SK-N-SH (cell line): ENCODE data around the gene PFKL. TPM values are rescaled to one million over a fixed set of nuclear protein-coding genes. Genes with fewer than 3 reads are reported as not detected.

Experiments used
- CTCF ChIA-PET: fragments of 300-600, 350-600 bp; formaldehyde crosslinking; extraction: SDS; loops from one replicate; lab custom pipeline; 2021; lab: Yijun Ruan, JAX
- POLR2A ChIA-PET: fragments of 350-600 bp; sonication (Branson Sonifier 250); formaldehyde crosslinking; extraction: SDS; loops from one replicate; lab custom pipeline; 2020; ENCODE audit warnings: antibody characterized with exemption, inconsistent platforms; lab: Yijun Ruan, JAX
- DNase-seq: peaks from one replicate; pipeline ENCODE4 v3.0.0; 2012
- H2AFZ ChIP-seq: fragments of 200-600 bp; sonication (generic); 2 replicates; pipeline ENCODE4 v1.8.1; 2016; ENCODE audit warnings: antibody characterized with exemption, mild to moderate bottlenecking, low read depth
- H3F3A ChIP-seq: fragments of 200-600 bp; sonication (generic); replicated peaks from 2 replicates; pipeline ENCODE3; 2016; ENCODE audit warnings: antibody characterized with exemption, mild to moderate bottlenecking; ENCODE audit not compliant: insufficient read depth
- H3K27ac ChIP-seq, 2 experiments: fragments of 200-500 bp in 1 of 2; fragments of 200-600 bp in 1 of 2; sonication (Bioruptor generic) in 1 of 2; sonication (generic), shearing (Covaris generic) in 1 of 2; 2 replicates each; pipeline versions ENCODE4 v1.5.1 to v1.6.1; 2014 to 2016; ENCODE audit warnings: low read depth in 2 of 2, inconsistent platforms in 1 of 2, low read length in 1 of 2, mild to moderate bottlenecking in 1 of 2, mixed read lengths in 1 of 2
- H3K27me3 ChIP-seq: fragments of 200-600 bp; sonication (generic), shearing (Covaris generic); 2 replicates; pipeline ENCODE4 v1.6.1; 2016; ENCODE audit warnings: mixed run types; ENCODE audit not compliant: insufficient read depth
- H3K36me3 ChIP-seq, 2 experiments: fragments of 200-500 bp in 1 of 2; fragments of 200-600 bp in 1 of 2; sonication (Bioruptor generic) in 1 of 2; sonication (generic) in 1 of 2; replicated peaks in 1 of 2; 2 replicates each; pipeline versions ENCODE3 to v1.5.1; 2014 to 2016; ENCODE audit warnings: low read length in 1 of 2, mild to moderate bottlenecking in 1 of 2; ENCODE audit not compliant: insufficient read depth in 2 of 2, control insufficient read depth in 1 of 2
- H3K4me1 ChIP-seq, 2 experiments: fragments of 200-500 bp in 1 of 2; fragments of 200-600 bp in 1 of 2; sonication (Bioruptor generic) in 1 of 2; sonication (generic), shearing (Covaris generic) in 1 of 2; 2 replicates each; pipeline versions ENCODE4 v1.5.1 to v1.6.1; 2014 to 2016; ENCODE audit warnings: low read depth in 1 of 2, low read length in 1 of 2, mixed run types in 1 of 2; ENCODE audit not compliant: insufficient read depth in 2 of 2, control insufficient read depth in 1 of 2
- H3K4me2 ChIP-seq: fragments of 200-600 bp; sonication (generic), shearing (Covaris generic); 2 replicates; pipeline ENCODE4 v1.6.1; 2017; ENCODE audit warnings: mixed run types
- H3K4me3 ChIP-seq, 2 experiments: fragments of 200-500 bp in 1 of 2; fragments of 200-600 bp in 1 of 2; sonication (Bioruptor generic) in 1 of 2; sonication (generic), shearing (Covaris generic) in 1 of 2; 2 replicates each; pipeline versions ENCODE4 v1.5.1 to v1.8.1; 2014 to 2016; ENCODE audit warnings: low read depth in 2 of 2, inconsistent platforms in 1 of 2, low read length in 1 of 2, mild to moderate bottlenecking in 1 of 2, mixed read lengths in 1 of 2, moderate library complexity in 1 of 2
- H3K79me2 ChIP-seq: fragments of 200-600 bp; sonication (generic); 2 replicates; pipeline ENCODE4 v1.8.1; 2017; ENCODE audit warnings: mild to moderate bottlenecking; ENCODE audit not compliant: insufficient read depth
- H3K9ac ChIP-seq: fragments of 200-600 bp; sonication (generic); 2 replicates; pipeline ENCODE4 v1.6.1; 2017; ENCODE audit warnings: mixed run types
- H3K9me2 ChIP-seq: fragments of 200-600 bp; sonication (generic); 2 replicates; pipeline ENCODE4 v1.6.1; 2017; ENCODE audit warnings: mixed run types
- H3K9me3 ChIP-seq: fragments of 200-600 bp; sonication (generic); 2 replicates; pipeline ENCODE4 v1.6.1; 2017; ENCODE audit warnings: mixed run types, mild to moderate bottlenecking, moderate library complexity
- H4K20me1 ChIP-seq: fragments of 200-600 bp; sonication (generic); 2 replicates; pipeline ENCODE4 v1.6.1; 2017; ENCODE audit warnings: mild to moderate bottlenecking, mixed run types; ENCODE audit not compliant: insufficient read depth
- CHD2 ChIP-seq: fragments of 150-350 bp; IDR thresholded peaks from 2 replicates; pipeline ENCODE4 v1.6.1; 2018; ENCODE audit warnings: low read length; ENCODE audit not compliant: partially characterized antibody
- CTCF ChIP-seq: fragments of 200-600 bp; sonication (generic); IDR thresholded peaks from 2 replicates; pipeline ENCODE4 v1.6.1; 2017; ENCODE audit warnings: antibody characterized with exemption, mild to moderate bottlenecking, moderate library complexity
- EP300 ChIP-seq, 2 experiments: IDR thresholded peaks; 2 replicates each; pipeline versions ENCODE4 v1.4.0 to v1.6.1; 2012; ENCODE audit warnings: borderline replicate concordance in 1 of 2, low read depth in 1 of 2, low read length in 1 of 2
- EZH2phosphoT487 ChIP-seq: fragments of 200-600 bp; sonication (generic); IDR thresholded peaks from 2 replicates; pipeline ENCODE4 v1.6.1; 2017; ENCODE audit warnings: low read depth, mixed run types, mild to moderate bottlenecking, antibody characterized with exemption, moderate library complexity, borderline replicate concordance
- FOSL2 ChIP-seq: IDR thresholded peaks from 2 replicates; pipeline ENCODE4 v1.4.0; 2012; ENCODE audit warnings: low read depth, mild to moderate bottlenecking, moderate library complexity, borderline replicate concordance
- FOXM1 ChIP-seq: IDR thresholded peaks from 2 replicates; pipeline ENCODE4 v1.4.0; 2012; ENCODE audit warnings: low read depth, mild to moderate bottlenecking
- NRF1 ChIP-seq: IDR thresholded peaks from 2 replicates; pipeline ENCODE4 v1.6.1; 2012; ENCODE audit warnings: low read depth, mild to moderate bottlenecking, low read length
- POLR2AphosphoS5 ChIP-seq: IDR thresholded peaks from 2 replicates; pipeline ENCODE4 v1.6.1; 2012; ENCODE audit warnings: low read depth, low read length
- RAD21 ChIP-seq: IDR thresholded peaks from 2 replicates; pipeline ENCODE4 v1.6.1; 2012; ENCODE audit warnings: mild to moderate bottlenecking, low read length
- REST ChIP-seq: IDR thresholded peaks from 2 replicates; pipeline ENCODE4 v1.6.1; 2012; ENCODE audit warnings: mild to moderate bottlenecking, low read depth, low read length, moderate library complexity
- RXRA ChIP-seq: IDR thresholded peaks from 2 replicates; pipeline ENCODE4 v1.4.0; 2012; ENCODE audit warnings: low read depth, mild to moderate bottlenecking, borderline replicate concordance
- TAF1 ChIP-seq: IDR thresholded peaks from 2 replicates; pipeline ENCODE4 v1.6.1; 2012; ENCODE audit warnings: low read depth, mild to moderate bottlenecking, low read length, moderate library complexity, borderline replicate concordance
- TEAD4 ChIP-seq: IDR thresholded peaks from 2 replicates; pipeline ENCODE4 v1.4.0; 2012; ENCODE audit warnings: mild to moderate bottlenecking, borderline replicate concordance; ENCODE audit not compliant: insufficient read depth
- WGBS: methylation state at CpG from one replicate; pipeline ENCODE4 v1.1.6; 2017; ENCODE audit warnings: low lambda C conversion rate; 5-methylcytosine and 5-hydroxymethylcytosine counted together
- polyA plus RNA-seq, 3 experiments: library from polyadenylated mRNA; depleted of rRNA; stranded (reverse); fragments of >200 nt; gene quantifications; 2 replicates each; pipeline ENCODE4 v1.2.3, GENCODE V29; 2012
- TF ChIP-seq, protein P1 (sequence below): IDR thresholded peaks from 2 replicates; pipeline ENCODE4 v1.4.0; 2012; ENCODE audit warnings: low read depth
- TF ChIP-seq, protein P2 (sequence below): IDR thresholded peaks from 2 replicates; pipeline ENCODE4 v1.4.0; 2012; ENCODE audit warnings: low read depth, borderline replicate concordance

The PFKL gene
- polyA plus RNA-seq, 1 of the 3 experiments (the other 2 are of a cell fraction), result 118 TPM

DNA sequence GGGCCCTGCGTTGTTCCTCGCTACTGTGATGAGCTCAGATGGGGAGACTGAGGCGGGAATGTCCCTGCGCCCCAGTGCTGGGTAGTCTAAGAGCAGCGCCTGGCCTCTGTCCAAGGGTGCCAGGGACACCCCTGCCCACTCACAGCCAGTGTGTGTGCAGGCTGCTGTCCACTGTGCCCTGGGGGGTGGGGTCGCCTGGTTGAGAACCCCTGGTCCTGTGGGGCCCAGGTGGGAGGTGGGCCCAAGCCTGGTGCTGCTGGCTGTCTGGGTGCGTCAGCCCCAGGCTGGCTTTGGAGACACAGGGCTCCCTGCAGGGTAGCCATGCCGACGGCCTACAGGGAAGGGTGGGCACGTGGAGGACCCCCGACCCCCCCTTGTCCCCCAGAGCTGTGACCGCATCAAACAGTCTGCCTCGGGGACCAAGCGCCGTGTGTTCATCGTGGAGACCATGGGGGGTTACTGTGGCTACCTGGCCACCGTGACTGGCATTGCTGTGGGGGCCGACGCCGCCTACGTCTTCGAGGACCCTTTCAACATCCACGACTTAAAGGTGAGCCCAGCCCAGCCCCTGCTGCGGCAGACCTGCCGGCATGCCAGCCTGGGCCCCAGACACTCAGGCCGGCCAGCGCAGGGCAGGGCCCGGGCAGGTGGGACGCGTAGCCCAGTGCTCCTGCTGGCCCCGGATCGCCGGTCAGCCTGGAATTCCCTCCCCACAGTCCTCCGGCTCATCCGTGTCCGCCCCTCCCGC lies 24.4 kb downstream of the PFKL start:
- Histone ChIP-seq H3K4me3 (no peak overlapping the region), H3K9ac (no peak overlapping the region), H3K4me2 (no peak overlapping the region), H2AFZ (no peak overlapping the region), H3K9me3 (no peaks in the 10 kb centered on the region), H3K27me3 (no peaks in the 10 kb centered on the region), H3K27ac (no peak overlapping the region), H3K79me2 (no peaks in the 10 kb centered on the region), H3K4me1 (peaks cover 0 to 8% of the 10 kb centered on the region in 2 experiments; a peak in 1 of 4 replicates), H3K36me3 (peaks cover 0 to 50% of the 10 kb centered on the region in 2 experiments)
- no peak for DNase-seq
- ChIA-PET CTCF (no interaction called here), POLR2A (interaction anchor here (0.5 kb wide), 1 partner anchor 15 kb away, joined by 3 read pairs; no protein-coding TSS in a partner anchor)
- 94% methylated on average over 12 of the region's 37 CpGs for WGBS
- TF ChIP-seq TAF1 (no peak), POLR2AphosphoS5 (no peak), TEAD4 (no peak), EZH2phosphoT487 (no peak), CTCF (no peak), RAD21 (no peak), RXRA (no peak), CHD2 (no peak), REST (no peak), EP300 (IDR thresholded peaks at IDR 0.05; ENCODE audit: borderline replicate concordance in 1 of 2, low read depth in 1 of 2, low read length in 1 of 2) (no peak), NRF1 (no peak), FOXM1 (no peak), FOSL2 (no peak)
- TF ChIP-seq, protein P1, sequence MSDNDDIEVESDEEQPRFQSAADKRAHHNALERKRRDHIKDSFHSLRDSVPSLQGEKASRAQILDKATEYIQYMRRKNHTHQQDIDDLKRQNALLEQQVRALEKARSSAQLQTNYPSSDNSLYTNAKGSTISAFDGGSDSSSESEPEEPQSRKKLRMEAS, result no peak
- TF ChIP-seq, protein P2, sequence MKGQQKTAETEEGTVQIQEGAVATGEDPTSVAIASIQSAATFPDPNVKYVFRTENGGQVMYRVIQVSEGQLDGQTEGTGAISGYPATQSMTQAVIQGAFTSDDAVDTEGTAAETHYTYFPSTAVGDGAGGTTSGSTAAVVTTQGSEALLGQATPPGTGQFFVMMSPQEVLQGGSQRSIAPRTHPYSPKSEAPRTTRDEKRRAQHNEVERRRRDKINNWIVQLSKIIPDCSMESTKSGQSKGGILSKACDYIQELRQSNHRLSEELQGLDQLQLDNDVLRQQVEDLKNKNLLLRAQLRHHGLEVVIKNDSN, result no peak
- TF ChIP-seq, all 33 proteins: peak for 0
- Histone ChIP-seq H3K9me2 (no peaks in the 10 kb centered on the region), H3F3A (no peaks in the 10 kb centered on the region), H4K20me1 (no peaks in the 10 kb centered on the region)
